ENCODE results near the gene SOX11.

The SOX11 gene

DNA sequence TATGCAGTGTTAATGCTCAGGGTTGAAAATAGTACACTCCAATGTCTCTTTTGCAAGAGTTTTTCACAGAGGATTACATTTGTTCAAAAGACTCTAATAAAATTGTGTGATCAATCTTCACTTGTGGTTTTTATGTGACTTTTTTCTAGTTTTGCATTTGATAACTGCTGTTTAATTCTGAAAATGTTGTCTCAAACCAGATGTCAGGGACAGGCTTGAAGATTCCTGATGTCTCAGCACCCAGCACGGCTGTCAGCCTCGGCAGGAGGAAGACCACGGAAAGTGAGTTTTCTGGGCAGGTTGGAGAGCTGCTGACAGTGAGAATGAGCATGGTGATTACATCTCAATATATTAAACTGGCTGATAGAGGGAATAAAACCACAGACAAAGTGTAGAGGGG lies 9.1 kb downstream of the SOX11 start:
- TF ChIP-seq, protein P1, sequence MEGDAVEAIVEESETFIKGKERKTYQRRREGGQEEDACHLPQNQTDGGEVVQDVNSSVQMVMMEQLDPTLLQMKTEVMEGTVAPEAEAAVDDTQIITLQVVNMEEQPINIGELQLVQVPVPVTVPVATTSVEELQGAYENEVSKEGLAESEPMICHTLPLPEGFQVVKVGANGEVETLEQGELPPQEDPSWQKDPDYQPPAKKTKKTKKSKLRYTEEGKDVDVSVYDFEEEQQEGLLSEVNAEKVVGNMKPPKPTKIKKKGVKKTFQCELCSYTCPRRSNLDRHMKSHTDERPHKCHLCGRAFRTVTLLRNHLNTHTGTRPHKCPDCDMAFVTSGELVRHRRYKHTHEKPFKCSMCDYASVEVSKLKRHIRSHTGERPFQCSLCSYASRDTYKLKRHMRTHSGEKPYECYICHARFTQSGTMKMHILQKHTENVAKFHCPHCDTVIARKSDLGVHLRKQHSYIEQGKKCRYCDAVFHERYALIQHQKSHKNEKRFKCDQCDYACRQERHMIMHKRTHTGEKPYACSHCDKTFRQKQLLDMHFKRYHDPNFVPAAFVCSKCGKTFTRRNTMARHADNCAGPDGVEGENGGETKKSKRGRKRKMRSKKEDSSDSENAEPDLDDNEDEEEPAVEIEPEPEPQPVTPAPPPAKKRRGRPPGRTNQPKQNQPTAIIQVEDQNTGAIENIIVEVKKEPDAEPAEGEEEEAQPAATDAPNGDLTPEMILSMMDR (IDR thresholded peaks at IDR 0.05; ENCODE audit: control insufficient read depth, insufficient read depth, low read depth, low read length, missing control alignments) = no peak
- no peak overlapping the region for H3K4me3 ChIP-seq (ENCODE audit: control insufficient read depth, low read depth, low read length)
- DNase-seq (ENCODE audit: low read depth) = no peak

- no peak for DNase-seq (ENCODE audit: low read depth)
- TF ChIP-seq, protein P1 (IDR thresholded peaks at IDR 0.05; ENCODE audit: control insufficient read depth, insufficient read depth, low read depth, low read length, missing control alignments) = no peak
- no peak overlapping the region for H3K4me3 ChIP-seq (ENCODE audit: control insufficient read depth, low read depth, low read length)
Measured at GRCh38 chr2:5703166-5703565, 11.0 kb downstream of the SOX11 start.

DNA sequence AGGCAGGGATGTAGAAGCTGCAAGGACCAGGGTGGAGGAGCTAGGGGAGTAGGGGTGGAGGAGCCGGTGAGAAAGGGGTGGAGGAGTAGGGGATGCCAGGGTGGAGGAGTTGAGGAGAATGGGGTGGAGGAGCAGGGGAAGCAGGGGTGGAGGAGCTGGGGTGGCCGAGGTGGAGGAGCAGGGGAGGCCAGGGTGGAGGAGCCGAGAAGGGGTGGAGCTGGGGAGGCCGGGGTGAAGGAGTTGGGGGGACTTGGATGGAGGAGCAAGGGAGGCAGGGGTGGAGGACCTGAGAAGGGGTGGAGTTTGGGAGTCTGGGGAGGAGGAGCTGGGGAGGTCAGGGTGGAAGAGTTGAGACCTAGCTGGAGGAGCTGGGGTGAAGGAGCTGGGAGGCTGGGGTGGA lies 13.3 kb downstream of the SOX11 start:
- no peak for DNase-seq (ENCODE audit: low read depth)
- H3K4me3 ChIP-seq (ENCODE audit: control insufficient read depth, low read depth, low read length) = no peak overlapping the region
- TF ChIP-seq, protein P1 (IDR thresholded peaks at IDR 0.05; ENCODE audit: control insufficient read depth, insufficient read depth, low read depth, low read length, missing control alignments) = no peak

DNA sequence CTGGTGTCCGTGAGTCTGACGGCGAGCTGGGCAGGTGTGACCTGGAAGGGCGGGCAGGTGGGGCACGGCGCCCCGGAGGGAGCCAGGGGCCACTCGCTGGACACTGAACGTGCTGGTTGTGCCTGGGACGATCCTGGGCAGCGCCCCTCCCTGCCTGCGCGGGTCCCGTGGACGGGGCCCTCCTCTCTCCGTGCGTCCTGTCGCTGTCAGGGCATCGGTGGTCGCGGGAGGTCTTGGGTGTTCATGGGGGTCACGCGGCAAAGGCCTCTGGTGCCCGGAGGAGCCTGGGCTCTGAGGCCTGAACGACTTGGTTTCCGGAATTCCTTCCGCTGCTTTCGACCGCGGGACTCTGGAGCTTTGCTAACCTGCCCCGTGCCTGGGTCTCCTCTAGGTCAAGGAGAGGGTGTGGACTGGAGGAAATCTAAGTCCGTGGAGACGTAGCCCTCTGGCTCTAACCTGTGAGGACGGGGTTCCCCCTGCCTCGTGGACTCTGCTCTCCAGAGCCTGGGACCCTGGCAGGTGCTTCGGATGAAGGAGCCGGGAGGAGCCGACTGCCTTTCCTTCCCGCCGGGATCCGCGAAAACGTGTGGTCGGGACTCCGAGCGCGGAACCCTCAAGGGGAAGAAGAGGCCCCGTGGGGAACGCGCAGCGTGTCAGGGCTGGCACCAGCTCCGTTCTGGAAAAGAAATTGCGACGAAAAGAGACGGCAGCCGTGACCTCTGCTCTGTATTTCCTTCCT lies 14.7 kb downstream of the SOX11 start:
- no peak for DNase-seq (ENCODE audit: low read depth)
- TF ChIP-seq, protein P1 (IDR thresholded peaks at IDR 0.05; ENCODE audit: control insufficient read depth, insufficient read depth, low read depth, low read length, missing control alignments) = no peak
- no peak overlapping the region for H3K4me3 ChIP-seq (ENCODE audit: control insufficient read depth, low read depth, low read length)

GRCh38 chr2:5710615-5711014 lies 18.4 kb downstream of the SOX11 start:
- TF ChIP-seq, protein P1 (IDR thresholded peaks at IDR 0.05; ENCODE audit: control insufficient read depth, insufficient read depth, low read depth, low read length, missing control alignments) = no peak
- no peak for DNase-seq (ENCODE audit: low read depth)

DNA sequence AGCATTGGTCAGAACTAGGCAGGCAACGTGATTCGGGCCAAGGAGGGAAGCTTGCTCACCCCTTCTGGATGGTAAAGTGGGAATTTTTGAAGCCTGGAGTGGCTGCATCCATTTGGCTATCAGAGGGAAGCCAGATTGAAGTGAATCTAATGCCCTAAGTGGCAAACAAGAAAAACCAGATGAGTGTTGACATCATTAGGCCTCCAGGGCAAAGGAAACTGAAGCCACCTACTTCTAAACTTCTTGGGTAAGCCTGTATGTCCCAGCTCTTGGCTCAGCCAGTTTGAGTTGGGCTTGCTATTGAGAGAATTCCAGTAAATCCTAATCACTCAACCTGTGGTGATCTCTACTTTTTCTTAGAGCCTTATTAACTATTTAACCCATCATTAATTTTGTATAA lies 20.9 kb downstream of the SOX11 start:
- H3K4me3 ChIP-seq (ENCODE audit: control insufficient read depth, low read depth, low read length) = no peak overlapping the region
- TF ChIP-seq, protein P1 (IDR thresholded peaks at IDR 0.05; ENCODE audit: control insufficient read depth, insufficient read depth, low read depth, low read length, missing control alignments) = no peak
- no peak for DNase-seq (ENCODE audit: low read depth)

More at GRCh38 chr2:5710615-5711014, 18.4 kb downstream of the SOX11 start:
- H3K4me3 ChIP-seq (ENCODE audit: control insufficient read depth, low read depth, low read length) = no peak overlapping the region

Measured in AG09309 (cell line).